Measurements from ENCODE around the gene WDR90.

DNA sequence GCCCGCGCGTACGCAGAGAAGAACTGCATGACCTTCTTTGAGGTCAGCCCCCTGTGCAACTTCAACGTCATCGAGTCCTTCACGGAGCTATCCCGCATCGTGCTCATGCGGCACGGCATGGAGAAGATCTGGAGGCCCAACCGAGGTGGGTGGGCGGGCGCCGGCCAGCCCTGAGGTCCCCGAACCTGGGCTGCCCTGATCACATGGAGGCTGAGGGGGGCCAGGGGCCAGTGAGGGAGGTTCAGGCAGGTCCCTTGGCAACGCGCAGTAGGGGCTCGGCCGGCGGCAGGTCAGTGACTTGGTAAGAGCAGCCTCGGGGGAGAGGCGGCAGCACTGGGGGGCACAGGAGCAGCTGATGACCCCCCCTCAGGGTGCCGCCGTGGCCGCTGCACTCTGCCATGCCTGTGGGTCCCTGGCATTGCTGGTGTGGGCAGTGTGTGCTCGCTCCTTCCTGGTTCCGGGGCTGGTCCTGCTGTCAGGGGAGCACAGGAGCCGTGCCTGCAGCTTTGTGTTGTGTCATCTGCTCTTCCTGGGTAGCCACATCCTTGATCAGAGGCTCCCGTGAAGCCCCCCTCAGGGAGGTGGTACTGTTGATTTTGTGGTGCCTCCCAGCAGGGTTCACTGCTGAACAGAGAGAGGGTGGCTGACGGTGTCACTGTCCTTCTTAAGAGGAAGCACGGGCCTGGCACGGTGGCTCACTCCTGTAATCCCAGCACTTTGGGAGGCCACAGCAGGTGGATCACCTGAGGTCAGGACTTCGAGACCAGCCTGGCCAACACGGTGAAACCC is 23.0 kb upstream of the WDR90 start:
- TF ChIP-seq, protein P1, sequence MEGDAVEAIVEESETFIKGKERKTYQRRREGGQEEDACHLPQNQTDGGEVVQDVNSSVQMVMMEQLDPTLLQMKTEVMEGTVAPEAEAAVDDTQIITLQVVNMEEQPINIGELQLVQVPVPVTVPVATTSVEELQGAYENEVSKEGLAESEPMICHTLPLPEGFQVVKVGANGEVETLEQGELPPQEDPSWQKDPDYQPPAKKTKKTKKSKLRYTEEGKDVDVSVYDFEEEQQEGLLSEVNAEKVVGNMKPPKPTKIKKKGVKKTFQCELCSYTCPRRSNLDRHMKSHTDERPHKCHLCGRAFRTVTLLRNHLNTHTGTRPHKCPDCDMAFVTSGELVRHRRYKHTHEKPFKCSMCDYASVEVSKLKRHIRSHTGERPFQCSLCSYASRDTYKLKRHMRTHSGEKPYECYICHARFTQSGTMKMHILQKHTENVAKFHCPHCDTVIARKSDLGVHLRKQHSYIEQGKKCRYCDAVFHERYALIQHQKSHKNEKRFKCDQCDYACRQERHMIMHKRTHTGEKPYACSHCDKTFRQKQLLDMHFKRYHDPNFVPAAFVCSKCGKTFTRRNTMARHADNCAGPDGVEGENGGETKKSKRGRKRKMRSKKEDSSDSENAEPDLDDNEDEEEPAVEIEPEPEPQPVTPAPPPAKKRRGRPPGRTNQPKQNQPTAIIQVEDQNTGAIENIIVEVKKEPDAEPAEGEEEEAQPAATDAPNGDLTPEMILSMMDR (conservative IDR thresholded peaks at IDR 0.05): no peak
- no peak for TF ChIP-seq EZH2 (IDR thresholded peaks at IDR 0.05; ENCODE audit: low read depth)
